Esophagus muscularis mucosa (tissue), 4 donors: ENCODE results near the gene MED26. TPM values are rescaled to one million over a fixed set of nuclear protein-coding genes. Genes with fewer than 3 reads are reported as not detected.
A peak's percentile ranks its signal among the peaks of the same experiment; 100 is the strongest.

ENCODE experiments used
- DNase-seq: peaks from one replicate; pipeline ENCODE4 v3.0.0-alpha.2; 2017; ENCODE audit errors: extremely low spot score
- H3K27ac ChIP-seq, 4 donors: fragments of 200-600 bp; sonication (generic); replicated peaks in 1 of 4; 1 replicate in 3 of 4; 2 replicates in 1 of 4; pipeline ENCODE4 v1.5.1; 2016 to 2019; ENCODE audit warnings: mild to moderate bottlenecking in 1 of 4
- H3K27me3 ChIP-seq, 4 donors: fragments of 200-600 bp; sonication (generic); one replicate each; pipeline versions ENCODE4 v1.5.1 to v1.6.0; 2016 to 2019
- H3K36me3 ChIP-seq, 4 donors: fragments of 200-600 bp; sonication (generic); one replicate each; pipeline ENCODE4 v1.5.1; 2016 to 2019
- H3K4me1 ChIP-seq, 4 donors: fragments of 200-600 bp; sonication (generic); one replicate each; pipeline ENCODE4 v1.5.1; 2016 to 2019
- H3K4me3 ChIP-seq, 4 donors: fragments of 200-600 bp; sonication (generic); 1 replicate in 2 of 4; 2 replicates in 2 of 4; pipeline ENCODE4 v1.5.1; 2016 to 2019; ENCODE audit warnings: mild to moderate bottlenecking in 4 of 4, moderate library complexity in 1 of 4
- H3K9me3 ChIP-seq, 4 donors: fragments of 200-600 bp; sonication (generic); 1 replicate in 3 of 4; 2 replicates in 1 of 4; pipeline ENCODE4 v1.5.1; 2016 to 2019
- CTCF ChIP-seq, 3 experiments: fragments of 200-600 bp in 2 of 3; fragments of 450-650 bp in 1 of 3; sonication (generic) in 2 of 3; IDR thresholded peaks; one replicate each; pipeline ENCODE4 v1.5.1; 2017 to 2019; ENCODE audit warnings: antibody characterized with exemption in 3 of 3, mild to moderate bottlenecking in 2 of 3, moderate library complexity in 1 of 3
- EP300 ChIP-seq: sonication (generic); formaldehyde crosslinking; IDR thresholded peaks from one replicate; pipeline ENCODE4 v1.6.1; 2017; ENCODE audit warnings: antibody characterized with exemption
- POLR2A ChIP-seq: fragments of 450-650 bp; IDR thresholded peaks from one replicate; pipeline ENCODE4 v1.6.1; 2017; ENCODE audit warnings: antibody characterized with exemption, moderate library complexity, mild to moderate bottlenecking, low read depth
- POLR2AphosphoS5 ChIP-seq, 2 donors: sonication (generic); formaldehyde crosslinking; IDR thresholded peaks; one replicate each; pipeline ENCODE4 v1.6.1; 2017; ENCODE audit warnings: antibody characterized with exemption in 2 of 2
- WGBS: methylation state at CpG from one replicate; pipeline ENCODE4 v1.1.5; 2018; 5-methylcytosine and 5-hydroxymethylcytosine counted together
- intact Hi-C: fragments of 100-400 bp; cut with DNase I; formaldehyde crosslinking; loops from one replicate; pipeline ENCODE4 v1.15.1; 2023
- total RNA-seq, 4 donors: library from RNA; depleted of rRNA; stranded (reverse); fragments of >200 nt; gene quantifications; one replicate each; pipeline versions ENCODE4 v1.1.0 to v1.2.1, GENCODE V29; 2016

The MED26 gene
- total RNA-seq, 4 donors from 2014 or later = 4.2 to 11.7 (median 8.8) TPM

GRCh38 chr19:16586991-16587832 lies 40.8 kb downstream of the MED26 start:
- Histone ChIP-seq H3K4me3 (peak overlapping the region in 3 of 4 donors; percentile 15 to 37 (median 18)), H3K4me1 (peaks cover 82 to 92% (median 89%) of the 10 kb centered on the region in 4 donors), H3K27ac (peak overlapping the region in 2 of 4 donors; percentile 10 to 55), H3K9me3 (no peaks in the 10 kb centered on the region), H3K36me3 (peaks cover 0 to 4% (median 0%) of the 10 kb centered on the region in 4 donors), H3K27me3 (no peaks in the 10 kb centered on the region)
- intact Hi-C loops = no loop called here
- TF ChIP-seq CTCF (IDR thresholded peaks at IDR 0.05) (no peak), POLR2AphosphoS5 (IDR thresholded peaks at IDR 0.05) (no peak), POLR2A (no peak), EP300 (no peak)
- WGBS = 43% methylated on average over 7 of the region's 20 CpGs
- DNase-seq = no peak

GRCh38 chr19:16586477-16586871 lies 41.5 kb downstream of the MED26 start:
- H3K4me3 ChIP-seq = no peak overlapping the region
- no peaks in the 10 kb centered on the region for H3K27me3 ChIP-seq
- H3K27ac ChIP-seq = no peak overlapping the region
- peaks cover 0 to 4% (median 0%) of the 10 kb centered on the region in 4 donors for H3K36me3 ChIP-seq
- 93% methylated on average over 8 of the region's 9 CpGs for WGBS
- TF ChIP-seq POLR2AphosphoS5 (IDR thresholded peaks at IDR 0.05) = no peak
- TF ChIP-seq POLR2A = no peak
- no peak for TF ChIP-seq CTCF (IDR thresholded peaks at IDR 0.05)
- TF ChIP-seq EP300 = no peak
- peaks cover 82 to 92% (median 91%) of the 10 kb centered on the region in 4 donors for H3K4me1 ChIP-seq
- DNase-seq = no peak
- intact Hi-C loops = no loop called here
- H3K9me3 ChIP-seq = no peaks in the 10 kb centered on the region

- no peaks in the 10 kb centered on the region for H3K9me3 ChIP-seq
- peak overlapping the region in 1 of 4 donors; percentile 1 for H3K4me3 ChIP-seq
- H3K36me3 ChIP-seq = peaks cover 0 to 4% (median 0%) of the 10 kb centered on the region in 4 donors
- peaks cover 83 to 96% (median 93%) of the 10 kb centered on the region in 4 donors for H3K4me1 ChIP-seq
- intact Hi-C loops = no loop called here
- no peak for DNase-seq
- H3K27ac ChIP-seq = peak overlapping the region in 3 of 4 donors; percentile 62 to 73 (median 67)
- H3K27me3 ChIP-seq = no peaks in the 10 kb centered on the region
- TF ChIP-seq EP300 = no peak
- no peak for TF ChIP-seq POLR2A
- TF ChIP-seq POLR2AphosphoS5 (IDR thresholded peaks at IDR 0.05) = no peak
- no peak for TF ChIP-seq CTCF (IDR thresholded peaks at IDR 0.05)
- 91% methylated on average over 11 of the region's 11 CpGs for WGBS
These were observed 42.1 kb downstream of the MED26 start for GRCh38 chr19:16585808-16586476.

GRCh38 chr19:16585094-16585801 lies 42.8 kb downstream of the MED26 start:
- H3K9me3 ChIP-seq = no peaks in the 10 kb centered on the region
- H3K4me3 ChIP-seq = peak overlapping the region in 1 of 4 donors; percentile 1
- no peaks in the 10 kb centered on the region for H3K27me3 ChIP-seq
- WGBS = 77% methylated on average over 13 of the region's 13 CpGs
- DNase-seq = no peak
- H3K4me1 ChIP-seq = peaks cover 87 to 97% (median 94%) of the 10 kb centered on the region in 4 donors
- intact Hi-C loops = no loop called here
- peaks cover 0 to 4% (median 0%) of the 10 kb centered on the region in 4 donors for H3K36me3 ChIP-seq
- no peak for TF ChIP-seq POLR2AphosphoS5 (IDR thresholded peaks at IDR 0.05)
- TF ChIP-seq EP300 = no peak
- no peak for TF ChIP-seq CTCF (IDR thresholded peaks at IDR 0.05)
- TF ChIP-seq POLR2A = no peak
- peak overlapping the region; percentile 61 to 73 (median 64) for H3K27ac ChIP-seq
